ENCODE results near the gene PUDP.

- no peak for TF ChIP-seq CTCF (IDR thresholded peaks at IDR 0.05 in 2 of 3, conservative IDR thresholded peaks at IDR 0.05 in 1 of 3; ENCODE audit: borderline replicate concordance in 1 of 3, insufficient read depth in 1 of 3, low read depth in 2 of 3, low read length in 2 of 3)
- no peak for TF ChIP-seq EZH2 (IDR thresholded peaks at IDR 0.05)
- TF ChIP-seq POLR2AphosphoS5 (IDR thresholded peaks at IDR 0.05; ENCODE audit: low read depth, low read length): no peak
- TF ChIP-seq RAD21 (IDR thresholded peaks at IDR 0.05; ENCODE audit: low read depth): no peak
- TF ChIP-seq, protein P1, sequence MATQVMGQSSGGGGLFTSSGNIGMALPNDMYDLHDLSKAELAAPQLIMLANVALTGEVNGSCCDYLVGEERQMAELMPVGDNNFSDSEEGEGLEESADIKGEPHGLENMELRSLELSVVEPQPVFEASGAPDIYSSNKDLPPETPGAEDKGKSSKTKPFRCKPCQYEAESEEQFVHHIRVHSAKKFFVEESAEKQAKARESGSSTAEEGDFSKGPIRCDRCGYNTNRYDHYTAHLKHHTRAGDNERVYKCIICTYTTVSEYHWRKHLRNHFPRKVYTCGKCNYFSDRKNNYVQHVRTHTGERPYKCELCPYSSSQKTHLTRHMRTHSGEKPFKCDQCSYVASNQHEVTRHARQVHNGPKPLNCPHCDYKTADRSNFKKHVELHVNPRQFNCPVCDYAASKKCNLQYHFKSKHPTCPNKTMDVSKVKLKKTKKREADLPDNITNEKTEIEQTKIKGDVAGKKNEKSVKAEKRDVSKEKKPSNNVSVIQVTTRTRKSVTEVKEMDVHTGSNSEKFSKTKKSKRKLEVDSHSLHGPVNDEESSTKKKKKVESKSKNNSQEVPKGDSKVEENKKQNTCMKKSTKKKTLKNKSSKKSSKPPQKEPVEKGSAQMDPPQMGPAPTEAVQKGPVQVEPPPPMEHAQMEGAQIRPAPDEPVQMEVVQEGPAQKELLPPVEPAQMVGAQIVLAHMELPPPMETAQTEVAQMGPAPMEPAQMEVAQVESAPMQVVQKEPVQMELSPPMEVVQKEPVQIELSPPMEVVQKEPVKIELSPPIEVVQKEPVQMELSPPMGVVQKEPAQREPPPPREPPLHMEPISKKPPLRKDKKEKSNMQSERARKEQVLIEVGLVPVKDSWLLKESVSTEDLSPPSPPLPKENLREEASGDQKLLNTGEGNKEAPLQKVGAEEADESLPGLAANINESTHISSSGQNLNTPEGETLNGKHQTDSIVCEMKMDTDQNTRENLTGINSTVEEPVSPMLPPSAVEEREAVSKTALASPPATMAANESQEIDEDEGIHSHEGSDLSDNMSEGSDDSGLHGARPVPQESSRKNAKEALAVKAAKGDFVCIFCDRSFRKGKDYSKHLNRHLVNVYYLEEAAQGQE (IDR thresholded peaks at IDR 0.05; ENCODE audit: low read depth): no peak
- no peak for TF ChIP-seq EGR1 (IDR thresholded peaks at IDR 0.05; ENCODE audit: low read depth)
- TF ChIP-seq POLR2A (IDR thresholded peaks at IDR 0.05; ENCODE audit: borderline replicate concordance, extremely low read depth, insufficient read depth, insufficient read length): no peak
- TF ChIP-seq ZFX (IDR thresholded peaks at IDR 0.05): no peak
- no peak for TF ChIP-seq YY1 (IDR thresholded peaks at IDR 0.05; ENCODE audit: extremely low read depth, insufficient replicate concordance, low read depth, low read length)
- no peak for TF ChIP-seq FOSL1 (IDR thresholded peaks at IDR 0.05; ENCODE audit: low read depth)
- no peak for TF ChIP-seq EZH2phosphoT487 (IDR thresholded peaks at IDR 0.05; ENCODE audit: borderline replicate concordance)
Measured at GRCh38 chrX:7073336-7073735, 74.6 kb downstream of the PUDP start.

Data from HCT116 (cell line).